D721Med (cell line): Measurements from ENCODE around the gene HAVCR2.

ENCODE experiments used
- DNase-seq: peaks from one replicate; pipeline ENCODE4 v3.0.0; 2011; ENCODE audit warnings: low spot score; ENCODE audit not compliant: insufficient read length
- FAIRE-seq: peaks from 2 replicates; lab custom pipeline; 2011; peaks lifted over from hg19 to GRCh38; lab: Jason Lieb, UNC
- CTCF ChIP-seq: IDR thresholded peaks from 2 replicates; pipeline ENCODE4 v1.5.1; 2012; ENCODE audit warnings: mild to moderate bottlenecking, control low read depth; ENCODE audit not compliant: insufficient read depth; ENCODE audit errors: missing control alignments

The HAVCR2 gene

GRCh38 chr5:157115502-157115901 lies 6.7 kb upstream of the HAVCR2 start:
- DNase-seq, result no peak
- no peak for TF ChIP-seq CTCF
- FAIRE-seq, result no peak

GRCh38 chr5:157115012-157115411 lies 6.2 kb upstream of the HAVCR2 start:
- no peak for TF ChIP-seq CTCF
- DNase-seq (no peak), FAIRE-seq (no peak)

GRCh38 chr5:157113002-157113401 lies 4.2 kb upstream of the HAVCR2 start:
- no peak for TF ChIP-seq CTCF
- DNase-seq (no peak), FAIRE-seq (no peak)

- no peak for TF ChIP-seq CTCF
- DNase-seq, result no peak
- FAIRE-seq, result no peak
Observed at GRCh38 chr5:157109744-157110143, 900 bp upstream of the HAVCR2 start.

GRCh38 chr5:157107508-157107907 lies 1.3 kb downstream of the HAVCR2 start:
- TF ChIP-seq CTCF, result no peak
- FAIRE-seq, result no peak
- DNase-seq, result no peak

GRCh38 chr5:157106630-157107461 lies 2.0 kb downstream of the HAVCR2 start:
- no peak for TF ChIP-seq CTCF
- FAIRE-seq, result no peak
- DNase-seq, result no peak

- no peak for TF ChIP-seq CTCF
- DNase-seq (no peak), FAIRE-seq (no peak)
Observed at GRCh38 chr5:157100140-157100679, 8.6 kb downstream of the HAVCR2 start.
